ENCODE data around the gene FAM24A. TPM values are rescaled to one million over a fixed set of nuclear protein-coding genes. Genes with fewer than 3 reads are reported as not detected.
"Not testable (repeated sequence)": the region's sequence is repeated elsewhere in the genome, so short reads cannot be mapped to it uniquely, and the experiment has no call there.

The FAM24A gene
- total RNA-seq, 1 donor from 2014 or later, result not detected

DNA sequence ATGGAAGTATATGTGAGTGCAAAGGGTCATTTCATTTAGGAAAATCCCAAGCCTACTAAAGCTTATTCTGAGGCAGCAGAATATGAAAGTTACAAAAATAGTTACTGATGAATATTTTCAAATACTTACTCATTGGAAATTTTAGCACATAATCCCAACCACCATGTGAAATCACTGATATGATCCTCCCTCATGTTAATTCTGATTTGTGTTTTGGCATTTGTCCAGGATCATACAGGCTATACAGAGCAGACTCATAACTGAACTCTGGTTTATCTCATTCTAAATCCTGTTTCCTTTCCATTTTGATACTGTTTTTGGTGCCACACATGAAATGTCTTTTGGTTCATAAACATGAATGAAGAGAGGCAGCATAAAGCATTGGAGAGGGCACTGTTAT is 27.6 kb upstream of the FAM24A start:
- Histone ChIP-seq H3K4me3 (no peak overlapping the region), H3K27me3 (no peaks in the 10 kb centered on the region), H3K27ac (no peak overlapping the region), H3K4me1 (peaks cover 6% of the 10 kb centered on the region), H3K36me3 (no peaks in the 10 kb centered on the region), H3K9me3 (no peaks in the 10 kb centered on the region)
- TF ChIP-seq, protein P1, sequence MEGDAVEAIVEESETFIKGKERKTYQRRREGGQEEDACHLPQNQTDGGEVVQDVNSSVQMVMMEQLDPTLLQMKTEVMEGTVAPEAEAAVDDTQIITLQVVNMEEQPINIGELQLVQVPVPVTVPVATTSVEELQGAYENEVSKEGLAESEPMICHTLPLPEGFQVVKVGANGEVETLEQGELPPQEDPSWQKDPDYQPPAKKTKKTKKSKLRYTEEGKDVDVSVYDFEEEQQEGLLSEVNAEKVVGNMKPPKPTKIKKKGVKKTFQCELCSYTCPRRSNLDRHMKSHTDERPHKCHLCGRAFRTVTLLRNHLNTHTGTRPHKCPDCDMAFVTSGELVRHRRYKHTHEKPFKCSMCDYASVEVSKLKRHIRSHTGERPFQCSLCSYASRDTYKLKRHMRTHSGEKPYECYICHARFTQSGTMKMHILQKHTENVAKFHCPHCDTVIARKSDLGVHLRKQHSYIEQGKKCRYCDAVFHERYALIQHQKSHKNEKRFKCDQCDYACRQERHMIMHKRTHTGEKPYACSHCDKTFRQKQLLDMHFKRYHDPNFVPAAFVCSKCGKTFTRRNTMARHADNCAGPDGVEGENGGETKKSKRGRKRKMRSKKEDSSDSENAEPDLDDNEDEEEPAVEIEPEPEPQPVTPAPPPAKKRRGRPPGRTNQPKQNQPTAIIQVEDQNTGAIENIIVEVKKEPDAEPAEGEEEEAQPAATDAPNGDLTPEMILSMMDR (IDR thresholded peaks at IDR 0.05), result no peak
- DNase-seq (no peak), ATAC-seq (no peak)
- intact Hi-C loops (cut with DNase I), result no loop called here

DNA sequence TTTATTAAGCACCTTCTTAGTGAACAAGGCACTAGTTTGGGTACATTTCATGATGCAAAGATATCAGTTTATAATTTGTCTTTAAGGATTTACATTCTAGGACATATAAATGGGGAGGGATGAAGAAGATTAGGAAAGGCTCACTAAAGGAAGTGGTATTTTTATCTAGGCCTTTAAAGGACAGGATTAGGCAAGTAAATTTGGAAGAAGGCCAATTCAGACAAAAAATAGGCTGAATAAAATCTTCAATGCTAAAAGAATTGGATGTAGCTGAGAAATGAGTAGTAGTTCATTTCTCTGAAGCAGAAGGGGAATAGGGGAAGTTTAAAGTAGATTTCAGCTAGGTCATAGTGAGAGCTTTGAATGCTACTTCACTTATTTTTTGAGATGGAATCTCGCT is 26.2 kb upstream of the FAM24A start:
- H3K36me3 ChIP-seq, result no peaks in the 10 kb centered on the region
- no peak overlapping the region for H3K27ac ChIP-seq
- H3K9me3 ChIP-seq, result no peaks in the 10 kb centered on the region
- no peaks in the 10 kb centered on the region for H3K27me3 ChIP-seq
- no peak for DNase-seq
- H3K4me3 ChIP-seq, result no peak overlapping the region
- TF ChIP-seq, protein P1 (IDR thresholded peaks at IDR 0.05), result no peak
- intact Hi-C loops (cut with DNase I), result no loop called here
- no peak for ATAC-seq
- peaks cover 6% of the 10 kb centered on the region for H3K4me1 ChIP-seq

DNA sequence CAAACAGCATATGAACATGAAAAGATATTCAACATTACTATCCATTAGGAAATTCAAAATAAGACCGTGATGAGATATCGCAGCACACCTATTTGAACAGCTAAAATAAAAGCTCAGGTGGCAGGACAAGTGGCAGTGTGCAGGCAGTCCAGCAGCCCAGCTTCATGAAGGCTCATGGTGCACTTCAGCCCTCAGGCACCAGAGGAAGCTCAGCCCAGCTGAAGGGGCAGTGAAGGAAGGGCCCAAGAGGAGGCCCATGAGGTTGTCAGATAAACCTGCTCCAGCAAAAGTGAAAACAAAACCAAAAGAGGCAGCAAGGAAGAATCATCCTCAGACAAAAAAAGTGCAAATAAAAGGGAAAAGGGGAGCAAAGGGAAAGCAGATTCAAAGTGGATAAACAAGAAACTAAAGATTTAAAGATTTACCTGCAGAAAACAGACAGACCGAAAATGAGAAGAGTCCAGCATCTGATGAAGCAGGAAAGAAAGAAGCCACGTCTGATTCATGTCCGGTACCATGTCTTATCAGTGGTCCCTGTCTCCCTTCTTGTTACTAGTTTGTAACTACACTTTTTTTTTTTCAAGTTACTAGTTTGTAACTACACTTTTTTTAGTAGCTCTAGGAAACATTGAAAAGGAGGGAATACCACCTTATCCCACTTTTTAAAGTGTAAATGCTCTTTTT is 16.0 kb upstream of the FAM24A start:
- Histone ChIP-seq H3K27me3 (no peaks in the 10 kb centered on the region), H3K36me3 (no peaks in the 10 kb centered on the region), H3K4me1 (no peaks in the 10 kb centered on the region), H3K9me3 (no peaks in the 10 kb centered on the region), H3K27ac (no peak overlapping the region), H3K4me3 (no peak overlapping the region)
- ATAC-seq (no peak), DNase-seq (no peak)
- TF ChIP-seq, protein P1 (IDR thresholded peaks at IDR 0.05), result no peak
- intact Hi-C loops (cut with DNase I), result no loop called here

DNA sequence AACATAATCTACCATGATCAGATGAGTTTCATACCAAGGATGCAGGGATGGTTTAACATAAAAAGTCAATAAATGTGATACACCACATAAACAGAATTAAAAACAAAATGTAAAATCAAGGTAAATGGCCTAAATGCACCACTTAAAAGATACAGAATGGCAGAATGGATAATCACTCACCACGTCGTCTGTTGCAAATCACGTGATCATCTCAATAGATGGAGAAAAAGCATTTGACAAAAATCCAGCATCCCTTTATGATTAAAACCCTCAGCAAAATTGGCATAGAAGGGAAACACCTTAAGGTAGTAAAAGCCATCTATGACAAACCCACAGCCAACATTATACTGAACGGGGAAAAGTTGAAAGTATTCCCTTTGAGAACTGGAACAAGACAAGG is 6.5 kb upstream of the FAM24A start:
- H3K36me3 ChIP-seq; H3K27ac ChIP-seq; intact Hi-C loops (cut with DNase I); H3K27me3 ChIP-seq; H3K4me3 ChIP-seq; DNase-seq; ATAC-seq; H3K4me1 ChIP-seq; H3K9me3 ChIP-seq: not testable (repeated sequence)

DNA sequence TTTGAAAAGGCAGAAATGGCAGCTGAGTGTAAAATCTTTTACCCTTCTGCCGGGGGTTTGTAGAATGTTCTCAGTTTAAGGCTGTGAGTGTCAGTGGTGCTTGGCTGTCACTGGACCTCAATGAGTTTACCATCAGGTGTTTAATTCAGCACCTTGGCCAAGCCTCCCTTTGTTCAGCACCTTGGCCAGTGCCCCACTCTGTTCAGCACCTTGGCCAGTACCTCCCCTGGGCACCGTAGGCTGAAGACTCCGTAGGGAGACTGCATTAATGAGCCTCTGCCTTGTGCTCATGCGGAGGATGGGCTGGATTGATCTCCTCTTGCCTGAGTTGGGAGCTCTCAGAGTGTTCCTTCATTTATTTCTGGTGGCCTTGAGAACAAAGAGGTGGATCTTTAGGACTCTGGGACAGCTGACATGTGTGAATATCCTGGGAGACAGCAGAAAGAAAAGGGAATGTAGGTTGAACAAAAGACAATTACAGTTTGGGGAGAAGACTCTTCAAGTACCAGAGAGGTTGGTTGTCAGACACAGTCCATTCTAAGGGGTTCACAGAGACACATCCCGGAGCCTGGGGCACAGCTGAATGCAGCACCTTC is 1.6 kb downstream of the FAM24A start:
- no peaks in the 10 kb centered on the region for H3K36me3 ChIP-seq
- H3K4me1 ChIP-seq, result no peaks in the 10 kb centered on the region
- intact Hi-C loops (cut with DNase I), result no loop called here
- H3K9me3 ChIP-seq, result no peaks in the 10 kb centered on the region
- ATAC-seq (peak; percentile 83), DNase-seq (no peak)
- H3K27ac ChIP-seq, result no peak overlapping the region
- H3K4me3 ChIP-seq, result no peak overlapping the region
- TF ChIP-seq, protein P1 (IDR thresholded peaks at IDR 0.05), result no peak
- no peaks in the 10 kb centered on the region for H3K27me3 ChIP-seq

DNA sequence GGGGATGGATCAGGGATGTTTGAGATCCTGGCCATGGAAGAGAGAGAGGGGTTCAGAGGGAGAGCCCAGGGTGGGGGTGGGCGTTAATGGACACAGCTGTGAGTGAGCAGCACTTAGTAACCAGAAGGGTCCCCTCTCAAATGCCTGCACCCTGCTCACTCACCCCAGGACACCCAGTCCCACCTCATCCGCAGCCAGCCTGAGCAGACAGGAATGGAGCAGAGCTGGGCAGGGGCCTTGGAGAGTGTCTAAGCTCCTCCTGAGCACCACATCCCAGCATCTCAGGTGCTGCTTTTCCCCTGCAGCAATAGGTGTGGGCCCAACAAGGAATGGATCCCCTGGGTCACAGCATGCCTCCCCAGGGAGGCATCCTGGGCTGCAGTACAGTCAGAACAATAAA is 5.3 kb downstream of the FAM24A start:
- no peaks in the 10 kb centered on the region for H3K4me1 ChIP-seq
- TF ChIP-seq, protein P1 (IDR thresholded peaks at IDR 0.05), result no peak
- H3K27me3 ChIP-seq, result no peaks in the 10 kb centered on the region
- no peak overlapping the region for H3K4me3 ChIP-seq
- DNase-seq (no peak), ATAC-seq (peak; percentile 27)
- no peaks in the 10 kb centered on the region for H3K36me3 ChIP-seq
- H3K9me3 ChIP-seq, result no peaks in the 10 kb centered on the region
- intact Hi-C loops (cut with DNase I), result no loop called here
- no peak overlapping the region for H3K27ac ChIP-seq
